GM12872 (cell line): ENCODE results near the gene PDXDC1.
"Not testable (repeated sequence)": the region's sequence is repeated elsewhere in the genome, so short reads cannot be mapped to it uniquely, and the experiment has no call there.

Source experiments
- TF ChIP-seq, protein P1 (sequence below): IDR thresholded peaks from 3 replicates; pipeline ENCODE4 v1.5.1; 2011; ENCODE audit warnings: low read depth, mild to moderate bottlenecking, low read length, moderate library complexity; ENCODE audit not compliant: insufficient read depth

The PDXDC1 gene

GRCh38 chr16:15073101-15073500, 98.3 kb downstream of the PDXDC1 start:
- TF ChIP-seq, protein P1, sequence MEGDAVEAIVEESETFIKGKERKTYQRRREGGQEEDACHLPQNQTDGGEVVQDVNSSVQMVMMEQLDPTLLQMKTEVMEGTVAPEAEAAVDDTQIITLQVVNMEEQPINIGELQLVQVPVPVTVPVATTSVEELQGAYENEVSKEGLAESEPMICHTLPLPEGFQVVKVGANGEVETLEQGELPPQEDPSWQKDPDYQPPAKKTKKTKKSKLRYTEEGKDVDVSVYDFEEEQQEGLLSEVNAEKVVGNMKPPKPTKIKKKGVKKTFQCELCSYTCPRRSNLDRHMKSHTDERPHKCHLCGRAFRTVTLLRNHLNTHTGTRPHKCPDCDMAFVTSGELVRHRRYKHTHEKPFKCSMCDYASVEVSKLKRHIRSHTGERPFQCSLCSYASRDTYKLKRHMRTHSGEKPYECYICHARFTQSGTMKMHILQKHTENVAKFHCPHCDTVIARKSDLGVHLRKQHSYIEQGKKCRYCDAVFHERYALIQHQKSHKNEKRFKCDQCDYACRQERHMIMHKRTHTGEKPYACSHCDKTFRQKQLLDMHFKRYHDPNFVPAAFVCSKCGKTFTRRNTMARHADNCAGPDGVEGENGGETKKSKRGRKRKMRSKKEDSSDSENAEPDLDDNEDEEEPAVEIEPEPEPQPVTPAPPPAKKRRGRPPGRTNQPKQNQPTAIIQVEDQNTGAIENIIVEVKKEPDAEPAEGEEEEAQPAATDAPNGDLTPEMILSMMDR, result no peak

DNA sequence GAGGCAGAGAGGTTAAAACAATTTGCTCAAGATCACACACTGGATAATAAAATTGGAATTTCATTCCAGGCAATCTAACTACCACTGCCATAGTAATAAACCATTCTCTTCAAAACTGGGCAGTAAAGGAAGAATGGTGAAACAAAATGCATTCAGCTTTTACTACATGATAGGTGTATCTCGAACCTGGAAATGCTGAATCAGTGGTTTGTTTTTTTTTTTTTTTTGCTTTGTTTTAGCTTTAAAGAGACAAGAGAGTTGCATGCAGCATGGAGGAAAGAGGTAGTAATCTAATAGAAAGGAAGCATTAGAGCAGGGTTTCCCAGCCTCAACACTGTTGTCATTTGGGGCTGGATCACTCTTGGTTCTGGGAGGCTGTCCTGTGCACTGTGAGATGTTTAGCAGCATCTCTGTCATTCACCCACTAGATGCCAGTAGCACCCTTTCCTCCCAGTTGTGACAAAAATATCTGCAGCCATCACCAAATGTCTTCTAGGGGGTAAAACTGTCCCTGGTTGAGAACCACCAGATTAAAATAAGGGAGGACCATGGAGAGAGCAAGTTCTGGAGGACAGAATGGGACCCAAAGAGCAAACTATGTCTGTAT, 115.9 kb downstream of the PDXDC1 start:
- TF ChIP-seq, protein P1, result 0 out of 3 replicates have a peak, but pooled peaks have one; percentile 3

- TF ChIP-seq, protein P1, result not testable (repeated sequence)
These were observed 119.4 kb downstream of the PDXDC1 start, which contains the start of gene RRN3 for GRCh38 chr16:15093955-15094827. Gene RRN3, minus strand, starts transcription at chr16:15094272. Its CDS starts 39 bp downstream, at chr16:15094233.

DNA sequence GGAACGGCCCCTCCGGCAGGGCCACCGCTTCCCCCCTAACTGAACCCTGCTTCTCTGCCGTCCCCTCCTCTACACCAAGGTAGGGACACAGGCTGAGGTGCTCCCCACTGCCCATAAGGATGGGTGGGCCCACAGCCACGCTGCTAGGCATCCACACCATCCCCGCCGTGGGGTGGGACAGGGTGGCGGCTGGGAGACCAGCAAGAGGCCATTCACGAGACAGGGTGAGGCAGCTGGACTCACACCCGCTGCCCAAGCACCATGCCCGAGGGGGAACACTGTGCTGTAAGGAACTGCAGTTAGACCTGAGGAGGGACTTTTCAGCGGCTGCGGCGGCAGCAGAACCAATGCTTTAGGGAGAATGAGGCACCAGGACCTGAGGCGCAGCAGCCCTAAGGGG, 166.8 kb downstream of the PDXDC1 start:
- TF ChIP-seq, protein P1, result no peak
